KG1 (cell line): ENCODE measurements around the gene ANKRD9.

Experiments used
- DNase-seq: peaks from one replicate; lab custom pipeline; 2025; lab: John Stamatoyannopoulos, UW

The ANKRD9 gene

DNA sequence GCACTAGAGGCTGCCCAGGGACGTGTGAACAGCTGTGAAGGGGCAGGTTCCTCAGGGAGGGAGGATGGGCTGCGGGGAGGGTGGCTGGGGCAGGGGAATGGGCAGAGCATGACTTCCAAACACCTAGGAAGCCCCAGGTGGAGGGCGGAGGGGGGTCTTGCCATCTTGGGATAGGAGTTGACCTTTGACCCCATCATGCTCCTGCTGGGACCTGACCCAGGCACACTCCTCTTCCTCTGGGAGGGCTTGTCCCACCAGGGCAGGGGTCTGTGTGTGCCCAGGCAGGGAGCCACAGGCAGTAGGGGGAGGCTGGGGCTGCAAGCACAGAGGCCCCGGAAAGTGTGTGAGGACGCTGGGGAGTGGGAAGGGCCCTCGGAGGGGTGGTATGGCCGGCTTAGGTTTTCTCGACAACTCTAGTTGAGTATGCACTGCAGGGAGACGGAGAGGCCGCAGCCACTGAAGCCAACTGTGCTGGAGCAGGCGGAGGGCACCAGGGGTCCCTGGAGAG, 3.3 kb upstream of the ANKRD9 start:
- DNase-seq, result no peak

DNA sequence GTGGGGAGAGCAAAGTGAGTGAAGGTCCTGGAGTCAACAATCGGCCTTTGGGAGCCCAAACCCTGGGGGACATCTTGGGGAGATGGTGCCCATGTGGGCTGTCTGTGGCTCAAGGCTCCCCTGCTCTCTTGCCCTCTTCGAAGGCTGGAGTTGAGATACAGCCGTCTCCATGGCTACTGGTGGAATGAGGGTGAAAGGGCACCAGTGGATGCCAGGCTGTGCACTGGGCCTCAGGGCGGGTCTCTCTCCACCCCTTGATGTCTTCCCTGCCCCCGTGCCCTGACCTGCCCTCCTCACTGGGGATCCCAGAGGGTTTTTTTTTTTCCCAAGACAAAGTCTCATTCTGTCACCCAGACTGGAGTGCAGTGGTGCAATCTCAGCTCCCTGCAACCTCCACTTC, 2.0 kb upstream of the ANKRD9 start:
- no peak for DNase-seq

DNA sequence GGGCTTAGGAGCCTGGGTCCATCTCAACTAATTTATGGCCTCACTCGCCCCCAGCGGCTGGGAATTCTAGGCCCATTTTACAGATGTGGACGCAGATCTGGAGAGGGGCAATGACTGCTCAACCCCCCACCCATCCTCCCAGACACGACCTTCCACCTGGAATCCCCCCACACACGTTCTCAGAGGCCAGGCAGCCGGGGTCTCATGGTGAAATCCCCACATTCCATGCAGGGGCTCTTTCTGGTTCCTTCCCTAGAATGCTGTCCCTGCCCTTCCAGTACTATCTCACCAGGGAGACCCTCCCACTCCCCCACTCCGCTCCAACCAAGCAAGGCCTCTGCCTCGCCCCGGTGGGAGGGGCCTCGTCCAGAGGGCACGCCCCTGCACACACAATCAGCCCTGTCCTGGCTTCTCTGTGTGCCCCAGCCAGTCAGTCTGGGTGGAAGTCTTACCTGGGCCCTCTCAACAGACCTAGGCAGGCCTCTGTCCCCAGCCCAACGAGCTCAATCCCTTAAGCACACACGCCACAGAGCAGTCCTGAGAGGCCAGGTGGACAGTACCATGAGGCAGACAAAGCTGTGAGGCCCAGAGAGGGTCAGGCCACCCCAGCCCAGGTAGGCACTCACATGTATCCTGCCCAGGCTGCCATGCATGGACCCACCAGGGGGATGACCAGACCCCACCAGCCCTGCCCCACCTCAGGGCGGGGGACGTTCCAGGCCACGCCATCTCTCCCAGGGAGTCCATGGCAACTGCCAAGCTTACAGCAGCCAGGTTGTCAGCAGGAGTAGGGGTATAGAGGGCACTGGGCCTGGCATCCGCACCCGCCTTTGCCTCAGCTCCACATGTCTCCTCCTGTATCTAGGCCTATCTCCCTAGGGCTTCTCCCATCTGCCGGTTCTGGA, 1.3 kb upstream of the ANKRD9 start:
- DNase-seq, result no peak

DNA sequence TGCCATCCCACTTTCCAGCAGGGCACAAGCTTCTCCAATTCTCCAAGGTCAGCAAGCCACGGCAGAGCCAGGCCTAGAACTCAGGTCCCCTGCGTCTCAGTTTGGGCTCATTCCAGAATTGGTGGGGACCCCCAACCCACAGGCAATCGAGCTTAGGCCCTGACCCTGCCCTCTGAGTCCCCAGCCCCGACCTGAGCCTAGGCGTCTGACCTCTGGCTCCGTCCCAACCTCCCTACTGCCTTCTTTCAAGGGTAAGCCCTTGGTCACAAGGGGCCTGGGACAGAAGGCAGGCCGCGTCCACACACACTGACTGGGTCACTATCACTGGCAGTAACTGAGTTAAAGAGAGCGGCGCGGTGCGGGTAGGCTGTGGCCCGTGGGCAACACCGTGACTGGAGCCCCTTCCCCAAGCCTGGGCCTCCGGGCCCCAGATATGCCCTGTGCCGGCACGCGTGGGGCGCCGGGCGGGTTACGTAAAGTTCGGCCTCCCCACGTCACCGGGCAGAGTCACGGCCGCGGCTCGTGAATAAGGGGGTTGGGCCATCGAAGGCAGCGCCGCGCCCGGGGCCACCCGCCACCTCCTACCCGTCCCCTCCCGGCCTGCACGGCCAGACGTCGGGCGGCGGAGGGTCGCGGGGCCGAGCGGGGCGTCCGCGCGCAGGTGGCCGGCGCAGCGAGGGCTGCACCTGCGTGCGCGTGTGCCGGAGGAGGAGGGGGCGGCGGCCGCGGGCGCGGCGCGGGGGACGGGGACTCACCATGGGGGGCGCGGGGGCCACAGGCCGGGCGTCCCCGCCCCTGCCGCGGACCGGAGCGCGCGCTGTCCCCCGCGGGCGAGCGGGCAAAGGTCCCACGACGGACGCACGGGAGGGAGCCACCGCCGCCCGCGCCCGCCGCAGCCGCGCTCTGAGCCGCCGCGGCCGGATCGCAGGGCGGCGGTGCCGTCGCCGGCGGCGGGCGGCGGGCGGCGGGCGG, 516 bp downstream of the ANKRD9 start:
- DNase-seq, result no peak

DNA sequence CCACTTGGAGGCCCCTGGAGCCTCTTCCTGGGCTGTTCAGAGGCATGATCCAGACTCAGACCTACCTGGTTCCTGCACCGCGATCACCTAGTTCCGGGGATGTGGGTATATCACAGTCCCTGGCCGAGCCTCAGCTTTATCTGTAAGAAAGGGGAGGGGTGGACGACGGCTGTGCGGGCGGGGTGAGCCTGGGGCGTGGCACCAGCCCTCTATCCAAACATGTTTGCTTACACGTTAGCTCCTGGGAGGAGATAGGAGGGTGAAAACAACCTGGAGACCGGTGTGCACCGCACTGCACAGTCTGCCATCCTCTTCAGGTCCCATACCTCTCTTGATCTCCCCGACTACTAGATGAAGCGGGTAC, 1.2 kb downstream of the ANKRD9 start:
- no peak for DNase-seq

DNA sequence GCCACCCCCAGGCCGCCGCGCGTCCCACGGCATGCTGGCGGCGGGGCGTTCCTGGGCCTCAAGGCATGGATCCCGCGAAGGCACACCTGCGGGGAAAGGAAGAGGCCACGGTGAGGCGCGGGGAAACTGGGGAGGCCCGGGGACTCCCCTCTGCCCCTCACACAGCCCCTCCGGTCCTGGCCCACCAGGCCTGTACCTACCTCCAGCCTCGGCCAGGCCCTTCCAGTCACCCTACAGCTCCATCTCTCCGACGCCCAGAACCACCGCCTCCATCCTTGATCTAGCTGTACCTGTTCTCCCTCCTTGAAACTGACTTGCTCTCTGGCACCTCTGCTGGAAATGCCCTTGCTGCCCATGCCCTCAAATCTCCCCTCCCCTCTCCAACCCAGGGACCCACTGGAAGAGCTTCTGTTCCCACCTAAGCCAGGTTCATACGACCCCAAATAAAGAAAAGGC, 1.7 kb downstream of the ANKRD9 start:
- DNase-seq, result no peak

DNA sequence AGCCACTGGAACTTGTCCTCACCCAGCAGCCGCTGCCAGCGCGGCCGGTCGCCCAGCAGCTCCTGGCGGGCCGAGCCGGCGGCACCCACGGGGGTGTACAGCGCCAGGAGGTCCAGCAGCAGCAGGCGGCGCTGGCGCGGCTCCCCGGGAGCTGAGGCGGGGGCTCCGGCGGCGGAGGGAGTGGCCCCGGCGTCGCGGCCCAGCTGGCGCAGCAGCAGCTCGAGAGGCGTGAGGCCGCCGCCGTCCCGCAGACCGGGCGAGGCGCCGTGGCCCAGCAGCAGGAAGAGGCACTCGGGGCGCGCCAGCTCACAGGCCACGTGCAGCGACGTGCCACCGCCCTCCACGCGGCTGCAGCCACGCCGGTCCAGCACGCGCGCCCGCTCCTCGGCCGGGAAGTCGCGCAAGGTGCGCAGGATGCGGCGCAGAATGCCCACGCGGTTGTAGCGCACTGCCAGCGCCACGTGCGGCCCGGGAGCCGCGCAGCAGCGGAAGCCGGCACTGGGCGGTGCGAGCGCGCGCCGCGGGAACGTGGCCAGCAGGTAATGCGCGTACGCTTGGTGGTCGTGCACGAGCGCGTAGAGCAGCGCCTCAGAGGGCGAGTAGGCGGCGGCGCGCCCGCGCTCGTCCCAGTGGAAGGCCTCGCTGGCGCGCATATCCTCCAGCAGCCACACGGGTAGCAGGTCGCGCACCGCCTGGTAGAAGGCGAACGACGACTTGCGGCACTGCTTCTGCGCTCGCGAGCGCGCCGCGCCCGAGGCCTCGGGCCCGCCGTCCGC, 2.3 kb downstream of the ANKRD9 start:
- DNase-seq, result no peak

DNA sequence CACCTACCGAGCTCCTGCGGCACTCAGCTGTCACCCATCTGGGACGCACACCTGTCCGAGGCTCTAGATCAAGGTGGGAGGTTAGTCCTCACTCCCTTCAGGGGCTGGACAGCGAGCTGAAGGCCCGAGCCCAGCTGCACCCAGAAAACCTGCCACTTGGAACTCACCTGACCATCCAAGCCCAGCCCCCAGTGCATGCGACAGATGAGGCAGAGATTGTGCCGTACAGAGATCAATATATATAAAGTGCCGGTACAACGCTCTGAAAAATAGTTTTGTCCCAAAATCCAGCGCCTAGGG, 3.0 kb downstream of the ANKRD9 start:
- no peak for DNase-seq

DNA sequence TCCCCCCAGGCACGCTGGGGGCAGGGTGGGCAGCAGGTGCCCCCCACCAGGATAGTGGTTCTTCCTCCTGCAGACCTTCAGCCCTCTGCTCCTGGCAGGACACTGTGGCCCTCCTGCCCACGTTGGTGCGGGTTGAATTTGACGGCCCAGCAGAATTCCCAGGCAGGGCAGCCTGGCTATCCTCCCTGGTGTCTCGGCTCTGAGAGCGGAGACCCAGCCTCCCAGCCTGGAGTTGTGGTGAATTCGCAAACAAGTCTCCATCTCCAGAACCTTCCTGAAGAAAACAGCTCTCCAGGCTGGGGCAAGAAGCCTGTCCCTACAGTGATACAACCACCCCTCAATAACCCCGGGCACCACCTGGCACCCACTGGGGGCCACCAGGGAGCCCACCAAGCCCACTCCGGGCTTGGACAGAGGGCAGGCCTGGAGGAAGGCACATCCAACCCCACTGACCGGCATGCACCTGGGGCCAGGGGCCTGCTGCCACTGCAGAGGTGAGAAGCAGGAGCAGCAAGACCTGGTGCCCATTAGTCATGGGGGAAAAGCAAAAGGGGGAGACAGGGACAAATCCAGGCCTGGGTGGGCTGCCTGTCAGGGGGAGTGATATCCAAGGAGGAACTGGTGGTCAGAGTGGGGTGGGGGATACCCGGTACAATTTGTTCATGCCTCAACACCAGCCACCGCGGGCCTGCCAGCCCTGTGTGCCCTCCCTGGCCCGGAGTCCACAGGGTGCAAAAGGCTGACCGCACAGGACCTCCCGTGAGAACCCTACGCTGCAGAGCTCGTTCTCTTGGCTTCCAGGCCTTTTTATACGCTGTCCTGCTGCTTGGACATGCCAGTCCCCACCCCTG, 3.6 kb downstream of the ANKRD9 start:
- DNase-seq, result no peak

DNA sequence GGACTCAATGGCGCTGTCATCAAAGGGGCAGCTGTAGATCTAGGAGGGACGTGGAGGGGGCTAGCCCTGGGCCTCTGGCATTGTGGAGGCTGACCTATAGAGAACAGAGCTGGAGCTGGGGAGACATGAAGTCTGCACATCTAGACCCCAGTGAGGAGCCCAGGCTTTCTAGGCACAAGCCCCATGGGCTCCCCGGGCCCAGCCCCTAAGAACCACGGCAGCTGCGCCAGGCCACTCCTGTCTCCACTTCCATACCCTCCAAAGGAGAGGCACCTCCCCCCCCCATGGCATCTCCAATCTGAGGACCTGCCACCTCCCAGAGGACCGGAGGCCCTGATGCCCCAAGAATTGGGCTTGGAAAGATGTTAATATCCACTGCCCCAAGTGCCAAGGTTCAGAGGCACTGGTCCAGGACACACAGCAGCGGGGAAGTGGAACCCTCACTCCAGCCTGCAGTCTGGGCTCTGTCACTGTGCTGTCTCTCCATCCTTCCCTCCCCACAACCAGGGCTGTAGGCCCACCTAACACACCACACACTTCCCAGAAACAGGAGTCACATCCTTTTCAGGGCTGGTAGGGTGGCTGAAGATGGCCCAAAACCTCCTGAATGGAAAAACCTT, 4.5 kb downstream of the ANKRD9 start:
- no peak for DNase-seq

DNA sequence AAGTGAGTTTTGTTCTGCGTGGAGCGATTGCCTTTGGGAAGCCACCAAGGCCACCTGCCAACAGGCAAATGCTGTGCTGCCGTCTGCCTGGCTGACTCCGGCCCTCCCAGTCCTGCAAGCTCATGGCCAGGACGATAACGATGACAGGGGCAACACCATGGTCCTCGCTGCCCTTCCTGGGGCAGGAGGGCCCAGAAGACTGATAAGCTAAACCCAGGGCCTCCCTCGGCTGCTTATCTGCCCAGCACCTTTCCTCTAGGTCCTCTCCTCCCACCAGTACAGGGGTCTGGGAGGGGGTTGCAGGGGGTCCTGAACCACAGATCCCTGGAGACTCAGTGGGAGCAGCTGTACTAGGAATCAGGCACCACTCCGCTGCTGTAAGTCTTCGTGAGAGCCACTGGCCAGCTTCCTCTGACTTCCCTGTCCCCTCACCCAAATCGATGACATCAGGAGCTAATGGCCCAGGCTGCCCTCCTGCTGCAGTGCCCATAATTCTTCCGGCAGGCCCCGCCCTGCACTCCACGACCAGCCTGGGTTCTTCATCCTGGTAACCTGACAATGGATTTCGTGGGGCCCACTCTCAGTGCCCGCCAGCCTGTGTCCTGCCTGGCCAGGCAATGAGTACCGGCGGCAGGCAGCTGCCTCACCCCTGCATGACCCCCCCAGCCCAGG, 5.1 kb downstream of the ANKRD9 start:
- no peak for DNase-seq

DNA sequence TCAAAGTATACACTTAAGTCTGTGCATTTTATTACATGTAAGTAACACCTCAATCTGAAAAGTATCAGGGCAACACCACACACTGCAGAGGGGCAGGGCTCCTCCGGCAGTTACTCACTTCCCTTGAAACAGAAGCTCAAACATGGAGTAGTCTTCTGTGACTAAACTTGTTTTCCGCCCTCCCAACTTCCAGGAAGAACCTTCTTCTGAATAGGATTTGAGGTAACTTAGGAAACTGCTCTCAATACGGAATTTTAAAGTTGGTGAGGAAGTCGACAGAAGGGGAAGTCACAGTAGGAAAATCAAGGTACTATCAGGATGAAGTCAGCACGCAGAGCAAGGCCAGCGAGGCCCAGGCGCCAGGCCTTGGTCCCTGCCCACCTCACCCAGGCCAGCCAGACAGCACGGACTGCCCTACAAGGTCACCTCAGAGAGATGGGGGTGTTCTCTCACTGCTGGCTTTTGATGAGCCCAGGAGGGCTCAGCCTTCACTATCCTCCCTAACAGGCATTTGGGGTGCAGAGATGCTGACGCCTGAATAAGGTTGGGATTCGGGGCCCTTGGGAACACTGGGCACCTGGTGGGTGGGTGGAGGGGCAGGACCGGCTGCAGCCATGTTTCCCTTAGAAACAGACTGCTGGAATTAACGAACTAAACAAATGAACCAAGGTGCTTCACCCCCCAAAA, 5.8 kb downstream of the ANKRD9 start:
- DNase-seq, result no peak

DNA sequence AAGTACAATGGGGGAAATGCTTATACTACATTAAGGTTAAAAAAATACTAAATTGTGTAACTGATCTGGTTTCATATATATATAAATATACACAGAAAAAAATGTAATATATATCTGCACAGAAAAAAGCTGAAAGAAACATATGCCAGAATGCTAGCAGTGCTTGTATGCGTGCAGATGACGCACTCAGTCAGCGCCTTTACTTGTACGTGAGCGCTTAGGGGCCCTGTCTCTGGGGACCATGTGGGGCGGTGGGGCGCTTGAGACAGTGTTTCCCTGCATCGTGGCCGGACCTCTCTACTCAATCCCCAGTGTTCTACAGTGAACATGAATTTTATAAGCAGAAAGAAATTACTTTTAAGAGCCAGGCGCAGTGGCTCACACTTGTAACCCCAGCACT, 7.0 kb downstream of the ANKRD9 start:
- no peak for DNase-seq

DNA sequence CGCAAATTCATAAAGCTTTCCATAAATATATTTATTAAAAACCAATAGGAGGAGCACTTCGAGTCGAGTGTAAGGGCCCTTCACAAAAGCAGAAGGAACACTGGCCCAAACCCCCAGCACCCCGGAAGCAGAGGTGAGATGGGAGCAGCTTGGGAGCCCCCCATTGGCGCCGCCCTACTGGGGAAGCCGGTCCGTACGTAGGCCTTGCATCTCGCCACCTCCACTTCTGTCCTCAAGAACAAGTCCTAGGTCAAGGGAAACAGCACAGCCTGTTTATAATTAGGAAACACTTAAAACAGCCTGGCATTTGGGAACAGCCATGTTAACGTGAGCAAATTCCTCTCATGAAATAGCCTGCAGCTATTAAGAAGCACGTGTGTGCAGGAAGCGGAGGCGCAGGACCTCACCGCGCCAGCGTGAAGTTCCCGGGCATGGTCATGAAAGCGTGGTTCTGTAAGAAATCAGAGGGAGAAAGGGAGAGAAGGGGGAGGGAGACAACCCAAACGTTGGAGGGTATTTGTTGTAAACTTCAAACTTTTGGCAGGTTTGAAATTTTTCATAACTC, 7.7 kb downstream of the ANKRD9 start:
- DNase-seq, result no peak

DNA sequence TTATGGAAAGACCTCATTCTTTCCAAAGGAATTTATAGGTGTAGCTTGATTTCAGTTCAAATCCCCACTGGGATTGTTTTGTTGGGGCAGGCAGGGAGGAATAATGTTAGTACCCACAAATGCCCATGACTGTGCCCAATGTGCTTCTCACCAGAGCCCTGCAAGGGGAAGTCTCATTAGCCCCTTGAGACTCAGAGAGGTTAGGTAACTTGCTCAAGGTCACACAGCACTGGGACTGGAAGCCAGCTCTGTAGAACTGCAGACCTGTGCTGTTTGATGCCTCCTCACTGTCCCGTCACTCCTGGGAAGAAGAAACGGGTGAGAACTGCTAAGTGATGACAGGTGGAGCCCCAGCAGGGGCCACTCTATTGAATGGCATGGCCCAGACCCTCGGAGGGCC, 8.9 kb downstream of the ANKRD9 start:
- DNase-seq, result no peak

DNA sequence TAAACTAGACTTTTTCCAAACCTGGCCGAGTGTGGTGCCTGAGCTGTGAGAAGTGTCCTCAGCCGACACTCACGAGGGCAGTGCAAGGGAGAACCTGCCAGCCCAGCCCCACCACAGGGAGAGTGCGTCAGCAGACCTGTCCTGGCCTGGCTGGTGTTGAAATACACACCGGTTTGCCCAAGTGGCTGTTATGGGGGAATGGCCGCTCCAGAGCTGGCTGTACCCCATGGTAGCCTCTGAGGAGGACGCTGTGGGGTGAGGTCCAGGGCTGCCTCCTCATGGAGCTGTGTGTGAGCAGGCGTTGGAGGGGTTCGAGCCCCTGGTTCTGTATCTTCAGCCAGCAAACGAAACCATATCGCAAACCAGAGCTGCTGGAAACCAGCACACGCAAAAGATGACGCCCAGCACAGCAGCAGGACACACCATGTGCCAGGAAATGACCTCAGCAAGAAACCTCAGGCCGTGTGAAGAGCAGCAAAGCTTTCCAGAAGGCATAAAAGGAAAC, 9.4 kb downstream of the ANKRD9 start:
- DNase-seq, result no peak

DNA sequence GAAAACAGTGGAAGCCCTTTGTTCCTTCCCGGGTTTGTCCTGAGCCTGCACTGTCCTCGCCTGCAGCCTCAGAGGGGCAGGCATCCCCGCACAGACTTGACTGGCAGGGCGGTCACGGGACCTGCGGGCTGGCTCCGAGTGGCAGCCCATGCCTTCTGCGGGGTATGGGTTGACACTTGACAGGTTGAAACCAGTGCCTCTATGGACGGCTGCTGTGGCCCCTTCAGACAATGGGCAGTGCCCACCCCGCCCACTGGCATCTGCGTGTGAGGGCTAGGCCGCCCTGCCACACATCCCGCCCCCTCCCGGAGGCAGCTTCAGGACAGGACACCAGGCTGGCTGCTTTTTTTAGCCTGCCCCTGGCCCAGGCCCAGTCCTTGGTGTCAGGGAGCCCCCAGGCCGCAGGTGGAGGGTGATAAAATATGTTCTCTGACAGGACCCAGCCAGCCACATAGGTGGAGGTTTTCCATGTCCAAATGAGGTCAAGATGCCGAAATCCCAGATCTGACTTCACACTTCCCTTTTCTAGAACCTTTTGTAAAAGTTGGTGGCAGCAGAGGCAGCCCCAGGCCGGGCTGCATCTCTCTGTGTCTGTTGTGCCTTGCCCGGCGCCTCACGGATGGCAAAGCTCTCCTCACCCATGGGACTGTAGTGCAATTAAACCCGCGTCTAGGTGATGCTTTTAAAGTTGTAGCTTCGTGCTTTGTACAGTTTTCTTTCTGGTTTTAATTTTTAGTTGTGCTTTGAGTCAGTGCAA, 10.0 kb downstream of the ANKRD9 start:
- DNase-seq, result no peak

DNA sequence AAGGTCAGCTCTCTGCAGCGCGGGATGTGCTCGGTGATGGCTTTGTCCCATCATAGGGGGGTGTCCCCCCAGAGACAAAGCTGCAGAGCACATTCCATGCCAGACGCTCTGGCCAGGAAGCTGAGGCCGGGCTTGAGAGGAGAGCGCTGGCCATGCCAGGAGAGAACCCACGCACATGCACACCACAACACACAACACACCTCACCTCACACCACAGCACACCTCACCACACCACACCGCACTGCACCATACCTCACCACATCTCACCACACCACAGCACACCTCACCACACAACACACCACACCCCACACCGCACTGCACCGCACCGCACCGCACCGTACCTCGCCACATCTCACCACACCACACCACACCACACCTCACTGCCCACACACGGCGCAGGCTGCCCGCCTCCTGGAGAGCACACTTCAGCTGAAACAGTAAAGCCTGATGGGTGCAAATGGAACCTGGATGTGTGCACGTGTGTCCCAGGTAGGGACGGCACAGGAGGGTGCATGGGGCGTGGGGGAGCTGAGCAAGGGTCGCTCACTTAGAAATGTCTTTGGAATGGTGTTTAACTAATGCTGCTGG, 10.8 kb downstream of the ANKRD9 start:
- no peak for DNase-seq
